Gastroesophageal sphincter (tissue), 4 donors: ENCODE measurements around the gene FHOD3. TPM values are rescaled to one million over a fixed set of nuclear protein-coding genes. Genes with fewer than 3 reads are reported as not detected.

Experiments used
- ATAC-seq: fragments of 150-250 bp; one replicate; pipeline ENCODE4 v1.9.1; 2016; ENCODE audit warnings: mild to moderate bottlenecking, moderate library complexity
- H3K27ac ChIP-seq, 4 donors: fragments of 200-600 bp; sonication (generic) in 3 of 4; 1 replicate in 3 of 4; 2 replicates in 1 of 4; pipeline ENCODE4 v1.5.1; 2016 to 2019
- H3K27me3 ChIP-seq: fragments of 200-600 bp; sonication (generic); one replicate; pipeline ENCODE4 v1.5.1; 2019
- H3K36me3 ChIP-seq, 2 donors: fragments of 200-600 bp; sonication (generic); one replicate each; pipeline ENCODE4 v1.5.1; 2019; ENCODE audit warnings: control low read depth in 1 of 2
- H3K4me1 ChIP-seq, 3 donors: fragments of 200-600 bp; sonication (generic); 1 replicate in 2 of 3; 2 replicates in 1 of 3; pipeline ENCODE4 v1.5.1; 2016 to 2019; ENCODE audit warnings: control low read depth in 2 of 3
- H3K4me3 ChIP-seq, 2 donors: fragments of 200-600 bp; sonication (generic); one replicate each; pipeline ENCODE4 v1.5.1; 2019; ENCODE audit warnings: mild to moderate bottlenecking in 1 of 2, moderate library complexity in 1 of 2
- H3K9me3 ChIP-seq, 3 donors: fragments of 200-600 bp; sonication (generic); one replicate each; pipeline ENCODE4 v1.5.1; 2017 to 2019; ENCODE audit warnings: control low read depth in 2 of 3
- EP300 ChIP-seq: sonication (generic); formaldehyde crosslinking; IDR thresholded peaks from one replicate; pipeline ENCODE4 v1.6.1; 2017; ENCODE audit warnings: antibody characterized with exemption, mild to moderate bottlenecking
- POLR2A ChIP-seq, 2 donors: fragments of 450-650 bp; IDR thresholded peaks; one replicate each; pipeline ENCODE4 v1.6.1; 2017; ENCODE audit warnings: antibody characterized with exemption in 2 of 2, mild to moderate bottlenecking in 2 of 2, moderate library complexity in 1 of 2
- POLR2AphosphoS5 ChIP-seq: sonication (generic); formaldehyde crosslinking; IDR thresholded peaks from one replicate; pipeline ENCODE4 v1.6.1; 2017; ENCODE audit warnings: antibody characterized with exemption
- WGBS, 2 donors: methylation state at CpG; one replicate each; pipeline ENCODE4 v1.1.5; 2018; ENCODE audit warnings: low coverage in 1 of 2; 5-methylcytosine and 5-hydroxymethylcytosine counted together
- total RNA-seq, 4 donors: library from RNA; depleted of rRNA; stranded (reverse); fragments of >200 nt; gene quantifications; one replicate each; pipeline ENCODE4 v1.1.0, GENCODE V29; 2016
- TF ChIP-seq, protein P1 (sequence below), 4 experiments: fragments of 200-600 bp in 2 of 4; fragments of 450-650 bp in 2 of 4; sonication (generic) in 1 of 4; IDR thresholded peaks; one replicate each; pipeline ENCODE4 v1.5.1; 2017 to 2019; ENCODE audit warnings: antibody characterized with exemption in 4 of 4, mild to moderate bottlenecking in 2 of 4, moderate library complexity in 2 of 4

Gene FHOD3
- total RNA-seq, 4 donors from 2014 or later, result 18.4 to 36.7 (median 30.4) TPM

DNA sequence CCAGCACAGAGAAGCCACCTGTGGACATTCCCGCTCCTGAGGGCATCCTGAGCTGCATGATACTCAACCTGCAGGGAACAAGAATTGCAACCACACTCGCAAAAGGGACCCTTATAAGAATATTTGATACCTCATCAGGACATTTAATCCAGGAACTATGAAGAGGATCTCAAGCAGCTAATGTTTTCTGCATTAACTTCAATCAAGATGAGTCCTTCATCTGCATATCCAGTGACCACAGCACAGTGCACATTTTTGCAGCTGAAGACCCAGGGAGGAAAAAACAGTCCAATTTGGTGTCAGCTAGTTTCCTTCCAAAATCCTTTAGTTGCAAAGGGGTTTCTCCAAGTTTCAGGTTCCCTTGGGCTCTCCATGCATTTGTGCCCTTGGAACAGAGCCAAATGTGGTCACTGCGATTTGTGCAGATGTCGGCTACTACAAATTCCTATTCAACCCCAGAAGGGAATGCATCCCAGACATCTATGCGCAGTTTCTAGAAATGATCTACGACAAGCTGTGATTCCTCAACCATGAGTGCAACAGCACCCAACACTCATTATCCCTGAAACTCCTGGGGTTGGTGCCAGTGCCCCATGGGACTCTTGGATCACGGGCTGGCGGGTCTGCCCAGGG lies 23.3 kb upstream of the FHOD3 start:
- H3K27me3 ChIP-seq, result peaks cover 20% of the 10 kb centered on the region
- no peak overlapping the region for H3K27ac ChIP-seq
- 86 to 95% methylated on average over 3 to 5 of the region's 8 CpGs for WGBS, 2 donors
- no peaks in the 10 kb centered on the region for H3K36me3 ChIP-seq
- H3K9me3 ChIP-seq, result no peaks in the 10 kb centered on the region
- H3K4me3 ChIP-seq, result no peak overlapping the region
- no peaks in the 10 kb centered on the region for H3K4me1 ChIP-seq
- TF ChIP-seq POLR2AphosphoS5 (no peak), EP300 (no peak), POLR2A (IDR thresholded peaks at IDR 0.05) (no peak)
- ATAC-seq, result no peak

DNA sequence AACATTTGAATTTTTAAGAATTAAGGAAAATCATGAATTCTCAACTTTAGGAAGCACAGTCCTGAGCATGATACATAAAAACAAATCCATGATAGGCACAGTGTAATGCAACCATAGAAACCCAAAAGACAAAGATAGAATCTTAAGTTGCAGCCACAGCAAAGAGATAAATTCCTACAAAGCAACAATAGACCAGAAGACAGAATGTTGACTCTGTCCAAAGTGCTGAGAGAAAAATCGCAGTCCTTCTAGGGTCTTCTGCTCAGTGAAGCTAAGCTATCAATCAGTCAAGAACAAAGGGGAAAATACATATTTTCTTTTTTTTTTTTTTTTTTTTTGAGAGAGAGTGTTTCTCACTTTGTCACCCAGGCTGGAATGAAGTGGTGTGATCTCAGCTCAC lies 22.0 kb upstream of the FHOD3 start:
- WGBS, 2 donors, result 93 to 95% methylated on average over 1 of the region's 1 CpG
- Histone ChIP-seq H3K27me3 (peaks cover 22% of the 10 kb centered on the region), H3K9me3 (no peaks in the 10 kb centered on the region), H3K4me3 (no peak overlapping the region), H3K27ac (no peak overlapping the region), H3K4me1 (no peaks in the 10 kb centered on the region), H3K36me3 (no peaks in the 10 kb centered on the region)
- no peak for ATAC-seq
- TF ChIP-seq POLR2A (IDR thresholded peaks at IDR 0.05) (no peak), EP300 (no peak), POLR2AphosphoS5 (no peak)
- TF ChIP-seq, protein P1, sequence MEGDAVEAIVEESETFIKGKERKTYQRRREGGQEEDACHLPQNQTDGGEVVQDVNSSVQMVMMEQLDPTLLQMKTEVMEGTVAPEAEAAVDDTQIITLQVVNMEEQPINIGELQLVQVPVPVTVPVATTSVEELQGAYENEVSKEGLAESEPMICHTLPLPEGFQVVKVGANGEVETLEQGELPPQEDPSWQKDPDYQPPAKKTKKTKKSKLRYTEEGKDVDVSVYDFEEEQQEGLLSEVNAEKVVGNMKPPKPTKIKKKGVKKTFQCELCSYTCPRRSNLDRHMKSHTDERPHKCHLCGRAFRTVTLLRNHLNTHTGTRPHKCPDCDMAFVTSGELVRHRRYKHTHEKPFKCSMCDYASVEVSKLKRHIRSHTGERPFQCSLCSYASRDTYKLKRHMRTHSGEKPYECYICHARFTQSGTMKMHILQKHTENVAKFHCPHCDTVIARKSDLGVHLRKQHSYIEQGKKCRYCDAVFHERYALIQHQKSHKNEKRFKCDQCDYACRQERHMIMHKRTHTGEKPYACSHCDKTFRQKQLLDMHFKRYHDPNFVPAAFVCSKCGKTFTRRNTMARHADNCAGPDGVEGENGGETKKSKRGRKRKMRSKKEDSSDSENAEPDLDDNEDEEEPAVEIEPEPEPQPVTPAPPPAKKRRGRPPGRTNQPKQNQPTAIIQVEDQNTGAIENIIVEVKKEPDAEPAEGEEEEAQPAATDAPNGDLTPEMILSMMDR (IDR thresholded peaks at IDR 0.05), result no peak

DNA sequence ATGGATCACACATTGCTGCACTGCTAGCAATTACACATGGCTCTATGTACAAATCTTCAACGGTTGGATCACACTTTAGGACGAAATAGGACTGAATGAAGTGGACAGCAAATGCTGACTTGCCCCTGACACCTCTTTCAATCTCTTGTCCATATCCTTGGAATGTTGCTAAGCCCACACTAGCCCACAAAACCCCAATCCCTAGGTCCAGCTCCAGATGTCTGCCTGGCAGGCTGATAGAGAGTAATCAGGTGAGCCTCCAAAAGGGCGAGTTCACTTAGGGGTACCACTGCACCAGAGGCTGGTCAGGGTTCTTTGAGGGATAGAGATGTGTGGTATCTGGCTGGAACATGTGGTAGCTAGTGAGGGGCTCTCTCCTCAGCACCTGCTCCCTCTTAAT lies 18.5 kb upstream of the FHOD3 start:
- H3K4me3 ChIP-seq, result no peak overlapping the region
- WGBS, 2 donors, result 32 to 61% methylated on average over 2 to 3 of the region's 3 CpGs
- no peaks in the 10 kb centered on the region for H3K36me3 ChIP-seq
- peaks cover 27% of the 10 kb centered on the region for H3K27me3 ChIP-seq
- no peaks in the 10 kb centered on the region for H3K9me3 ChIP-seq
- no peak for ATAC-seq
- H3K4me1 ChIP-seq, result no peaks in the 10 kb centered on the region
- no peak overlapping the region for H3K27ac ChIP-seq
- TF ChIP-seq POLR2A (IDR thresholded peaks at IDR 0.05) (no peak), EP300 (no peak), POLR2AphosphoS5 (no peak)
- TF ChIP-seq, protein P1 (IDR thresholded peaks at IDR 0.05), result no peak

DNA sequence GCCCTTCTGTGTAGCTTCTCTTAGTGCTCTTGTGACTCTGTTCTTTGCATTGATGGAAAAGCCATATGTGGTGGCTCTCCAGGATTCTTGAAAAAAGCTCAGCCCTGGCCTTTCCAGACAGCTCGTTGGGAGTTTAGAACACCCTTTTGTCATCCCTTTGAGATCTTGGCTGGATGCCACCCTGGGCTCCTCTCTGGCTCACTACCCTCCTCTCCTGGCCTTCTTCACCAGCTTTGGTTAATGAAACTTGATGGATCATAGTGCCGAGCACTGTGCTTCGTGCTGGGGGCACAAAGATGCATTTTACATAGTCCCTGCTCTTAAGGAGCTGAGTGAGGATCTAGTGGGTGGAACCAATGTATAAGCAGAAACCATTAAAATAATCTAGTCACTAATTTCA lies 15.6 kb upstream of the FHOD3 start:
- H3K9me3 ChIP-seq, result no peaks in the 10 kb centered on the region
- H3K27ac ChIP-seq, result no peak overlapping the region
- no peak for ATAC-seq
- H3K27me3 ChIP-seq, result peaks cover 14% of the 10 kb centered on the region
- WGBS, 2 donors, result 40% methylated on average over 1 to 3 of the region's 3 CpGs
- no peaks in the 10 kb centered on the region for H3K36me3 ChIP-seq
- no peaks in the 10 kb centered on the region for H3K4me1 ChIP-seq
- H3K4me3 ChIP-seq, result no peak overlapping the region
- TF ChIP-seq EP300 (no peak), POLR2AphosphoS5 (no peak), POLR2A (IDR thresholded peaks at IDR 0.05) (no peak)
- TF ChIP-seq, protein P1 (IDR thresholded peaks at IDR 0.05), result no peak

DNA sequence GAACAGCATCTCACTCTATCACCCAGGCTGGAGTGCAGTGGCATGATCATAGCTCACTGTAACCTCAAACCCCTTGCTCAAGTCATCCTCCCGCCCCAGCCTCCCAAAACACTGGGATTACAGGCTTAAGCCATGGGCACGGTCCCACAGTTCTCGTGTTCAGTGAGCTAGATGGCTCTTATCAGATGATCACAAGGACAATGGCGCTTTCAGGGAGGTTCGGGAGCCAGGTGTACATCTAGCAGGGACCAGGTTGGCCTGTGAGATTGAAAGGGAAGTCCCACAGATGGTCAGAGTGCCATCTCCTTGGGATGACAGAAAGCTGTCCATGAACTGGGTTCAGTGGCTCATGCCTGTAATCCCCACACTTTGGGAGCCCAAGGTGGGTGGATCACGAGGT lies 14.1 kb upstream of the FHOD3 start:
- Histone ChIP-seq H3K4me3 (no peak overlapping the region), H3K4me1 (no peaks in the 10 kb centered on the region), H3K27me3 (peaks cover 10% of the 10 kb centered on the region), H3K36me3 (no peaks in the 10 kb centered on the region), H3K9me3 (peaks cover 0 to 3% (median 0%) of the 10 kb centered on the region in 3 donors), H3K27ac (no peak overlapping the region)
- no peak for ATAC-seq
- WGBS, 2 donors, result no CpG with 5 or more reads among the region's 6 CpGs
- no peak for TF ChIP-seq POLR2A (IDR thresholded peaks at IDR 0.05)
- TF ChIP-seq, protein P1 (IDR thresholded peaks at IDR 0.05), result no peak
- no peak for TF ChIP-seq POLR2AphosphoS5
- no peak for TF ChIP-seq EP300
